ENCODE results near the gene TRIM8. TPM values are rescaled to one million over a fixed set of nuclear protein-coding genes. Genes with fewer than 3 reads are reported as not detected.

The TRIM8 gene
- polyA plus RNA-seq, 1 experiment: 105 TPM

- CTCF ChIA-PET: interaction anchor here (0.7 to 1.5 kb wide), 13 partner anchors 9 to 124 kb away, joined by 3 to 5 read pairs (median 3); partner anchors contain the start of gene SUFU
- TF ChIP-seq CTCF (IDR thresholded peaks at IDR 0.05; ENCODE audit: insufficient read depth, low read depth, low read length): no peak
- POLR2A ChIA-PET: interaction anchor here (0.6 kb wide), 1 partner anchor 48 kb away, joined by 4 read pairs; no protein-coding TSS in a partner anchor
- H3K4me3 ChIP-seq (ENCODE audit: low read depth, low read length): no peak overlapping the region
- DNase-seq (ENCODE audit: low read depth): no peak
- no peaks in the 10 kb centered on the region for H3K27me3 ChIP-seq (ENCODE audit: control insufficient read depth, insufficient read depth, low read length)
- H3K36me3 ChIP-seq (ENCODE audit: control insufficient read depth, insufficient read depth, low read length): peaks cover 4% of the 10 kb centered on the region; the same call in 1 of the 2 replicates
These were observed 16.5 kb upstream of the TRIM8 start for GRCh38 chr10:102627736-102628293.

- H3K36me3 ChIP-seq (ENCODE audit: control insufficient read depth, insufficient read depth, low read length): peaks cover 4% of the 10 kb centered on the region; the same call in 1 of the 2 replicates
- no peaks in the 10 kb centered on the region for H3K27me3 ChIP-seq (ENCODE audit: control insufficient read depth, insufficient read depth, low read length)
- POLR2A ChIA-PET: interaction anchor here (0.6 kb wide), 1 partner anchor 47 kb away, joined by 4 read pairs; no protein-coding TSS in a partner anchor
- TF ChIP-seq CTCF (IDR thresholded peaks at IDR 0.05; ENCODE audit: insufficient read depth, low read depth, low read length): 0 out of 2 replicates have a peak, but pooled peaks have one; percentile 11
- no peak overlapping the region for H3K4me3 ChIP-seq (ENCODE audit: low read depth, low read length)
- CTCF ChIA-PET: interaction anchor here (0.8 to 1.8 kb wide), 11 partner anchors 10 to 125 kb away, joined by 3 to 6 read pairs (median 3); partner anchors contain the start of gene SUFU
- no peak for DNase-seq (ENCODE audit: low read depth)
These were observed 15.8 kb upstream of the TRIM8 start for GRCh38 chr10:102628451-102628911.

- ChIA-PET POLR2A (interaction anchor here (0.6 kb wide), 1 partner anchor 330 kb away, joined by 4 read pairs; no protein-coding TSS in a partner anchor), CTCF (interaction anchor here (1.0 to 1.8 kb wide), 5 partner anchors 12 to 48 kb away, joined by 3 to 10 read pairs (median 5); partner anchors contain the start of gene TRIM8)
- peaks cover 4% of the 10 kb centered on the region; the same call in 1 of the 2 replicates for H3K36me3 ChIP-seq (ENCODE audit: control insufficient read depth, insufficient read depth, low read length)
- no peaks in the 10 kb centered on the region for H3K27me3 ChIP-seq (ENCODE audit: control insufficient read depth, insufficient read depth, low read length)
- no peak for TF ChIP-seq CTCF (IDR thresholded peaks at IDR 0.05; ENCODE audit: insufficient read depth, low read depth, low read length)
- peak; percentile 64 for DNase-seq (ENCODE audit: low read depth)
- no peak overlapping the region for H3K4me3 ChIP-seq (ENCODE audit: low read depth, low read length)
These were observed 14.3 kb upstream of the TRIM8 start for GRCh38 chr10:102629661-102630614.

- peaks cover 4% of the 10 kb centered on the region; the same call in 1 of the 2 replicates for H3K36me3 ChIP-seq (ENCODE audit: control insufficient read depth, insufficient read depth, low read length)
- no peaks in the 10 kb centered on the region for H3K27me3 ChIP-seq (ENCODE audit: control insufficient read depth, insufficient read depth, low read length)
- H3K4me3 ChIP-seq (ENCODE audit: low read depth, low read length): no peak overlapping the region
- ChIA-PET POLR2A (no interaction called here), CTCF (interaction anchor here (0.8 to 1.8 kb wide), 4 partner anchors 11 to 355 kb away, joined by 3 to 10 read pairs (median 4); no protein-coding TSS in a partner anchor)
- TF ChIP-seq CTCF (IDR thresholded peaks at IDR 0.05; ENCODE audit: insufficient read depth, low read depth, low read length): no peak
- no peak for DNase-seq (ENCODE audit: low read depth)
These were observed 13.6 kb upstream of the TRIM8 start for GRCh38 chr10:102630663-102631062.

Data from BJ (cell line).